PC-9 (cell line): ENCODE results near the gene RINL. TPM values are rescaled to one million over a fixed set of nuclear protein-coding genes. Genes with fewer than 3 reads are reported as not detected.

ENCODE experiments used
- BruUV-seq: library from RNA; stranded (reverse); fragments of 400-500 nt; replicated peaks from 2 replicates; lab custom pipeline; 2021; lab: Mats Ljungman, UMichigan
- CTCF ChIA-PET: fragments of 300-600 bp; sonication (Branson Sonifier 250); formaldehyde crosslinking; loops from one replicate; lab custom pipeline; 2022; ENCODE audit warnings: antibody characterized with exemption; lab: Charles Lee
- POLR2A ChIA-PET: fragments of 300-600 bp; sonication (Branson Sonifier 250); formaldehyde crosslinking; loops from one replicate; lab custom pipeline; 2022; ENCODE audit warnings: antibody characterized with exemption; ENCODE audit not compliant: unreplicated experiment; lab: Charles Lee
- DNase-seq, 2 experiments: peaks; one replicate each; pipeline versions ENCODE4 v3.0.0 to v3.0.0-alpha.2; 2015 to 2022; ENCODE audit warnings: mixed read lengths in 1 of 2
- H2AFZ ChIP-seq: fragments of 200-600 bp; sonication (generic); 2 replicates; pipeline ENCODE4 v1.8.1; 2017; ENCODE audit warnings: antibody characterized with exemption
- H3F3A ChIP-seq: fragments of 200-600 bp; sonication (generic); 2 replicates; pipeline ENCODE4 v1.8.1; 2017; ENCODE audit warnings: antibody characterized with exemption, mild to moderate bottlenecking, low read depth; ENCODE audit not compliant: insufficient read depth
- H3K27ac ChIP-seq: fragments of 200-600 bp; sonication (generic); 2 replicates; pipeline ENCODE4 v1.6.1; 2016; ENCODE audit warnings: mixed run types
- H3K27me3 ChIP-seq: fragments of 200-600 bp; sonication (generic); 2 replicates; pipeline ENCODE4 v1.6.1; 2016; ENCODE audit warnings: low read depth, mixed run types; ENCODE audit not compliant: insufficient read depth
- H3K36me3 ChIP-seq: fragments of 200-600 bp; sonication (generic); 2 replicates; pipeline ENCODE4 v1.6.1; 2016; ENCODE audit warnings: low read depth, mixed run types
- H3K4me1 ChIP-seq: fragments of 200-600 bp; sonication (generic); replicated peaks from 2 replicates; pipeline ENCODE4 v1.6.1; 2016; ENCODE audit warnings: mixed run types; ENCODE audit not compliant: insufficient read depth
- H3K4me2 ChIP-seq: fragments of 200-600 bp; sonication (generic); 2 replicates; pipeline ENCODE4 v1.6.1; 2017; ENCODE audit warnings: mixed run types
- H3K4me3 ChIP-seq: fragments of 200-600 bp; sonication (generic); 2 replicates; pipeline ENCODE4 v1.6.1; 2016; ENCODE audit warnings: mixed run types
- H3K79me2 ChIP-seq: fragments of 200-600 bp; sonication (generic); 2 replicates; pipeline ENCODE4 v1.6.1; 2017; ENCODE audit warnings: low read depth, mixed run types
- H3K9me2 ChIP-seq: fragments of 200-600 bp; sonication (generic); 2 replicates; pipeline ENCODE4 v1.8.1; 2017; ENCODE audit warnings: mild to moderate bottlenecking; ENCODE audit not compliant: insufficient read depth
- H3K9me3 ChIP-seq: fragments of 200-600 bp; sonication (generic); 2 replicates; pipeline ENCODE4 v1.8.1; 2016; ENCODE audit warnings: low read depth; ENCODE audit not compliant: insufficient read depth
- H4K20me1 ChIP-seq: fragments of 200-600 bp; sonication (generic); 2 replicates; pipeline ENCODE4 v1.8.1; 2017; ENCODE audit not compliant: insufficient read depth
- CTCF ChIP-seq: fragments of 200-600 bp; sonication (generic); conservative IDR thresholded peaks from 2 replicates; pipeline ENCODE4 v1.6.1; 2017; ENCODE audit warnings: mixed run types, antibody characterized with exemption, mild to moderate bottlenecking, moderate library complexity
- EZH2 ChIP-seq: fragments of 200-600 bp; sonication (generic); IDR thresholded peaks from 2 replicates; pipeline ENCODE4 v1.8.0; 2017; ENCODE audit warnings: antibody characterized with exemption, low read depth
- intact Hi-C: fragments of 100-400 bp; cut with micrococcal nuclease; formaldehyde crosslinking; loops from one replicate; pipeline ENCODE4 v1.10.0; 2022; ENCODE audit not compliant: unreplicated experiment
- total RNA-seq: library from RNA; stranded (reverse); gene quantifications from 2 replicates; pipeline ENCODE4 v1.2.3, GENCODE V29; 2021

Gene RINL
- total RNA-seq, 1 experiment from 2014 or later = 10.3 TPM

- no peak overlapping the region for H2AFZ ChIP-seq
- H3K9me2 ChIP-seq = no peaks in the 10 kb centered on the region
- BruUV-seq = no TSS peak
- no peak overlapping the region for H3K27ac ChIP-seq
- CTCF ChIA-PET = interaction anchor here (0.5 kb wide), 1 partner anchor 38 kb away, joined by 6 read pairs; no protein-coding TSS in a partner anchor
- POLR2A ChIA-PET = interaction anchor here (0.6 kb wide), 1 partner anchor 149 kb away, joined by 4 read pairs; no protein-coding TSS in a partner anchor
- no peaks in the 10 kb centered on the region for H3K9me3 ChIP-seq
- intact Hi-C loops = no loop called here
- no peaks in the 10 kb centered on the region; the same call in 1 of the 2 replicates for H3K36me3 ChIP-seq
- peaks cover 8% of the 10 kb centered on the region; the same call in 1 of the 2 replicates for H3K4me1 ChIP-seq
- H3K79me2 ChIP-seq = no peaks in the 10 kb centered on the region
- H3K27me3 ChIP-seq = no peaks in the 10 kb centered on the region
- H3K4me3 ChIP-seq = no peak overlapping the region
- TF ChIP-seq CTCF (no peak), EZH2 (no peak)
- peaks cover 4% of the 10 kb centered on the region; the same call in 1 of the 2 replicates for H3F3A ChIP-seq
- no peak for DNase-seq
- H3K4me2 ChIP-seq = no peak overlapping the region
- H4K20me1 ChIP-seq = no peaks in the 10 kb centered on the region
Measured at GRCh38 chr19:38819231-38819920, 58.7 kb downstream of the RINL start.

Other genes starting within 250 kb of the RINL start
- 1,066 and 1,233 TPM in 2 replicates for gene ACTN4, start 230.6 kb downstream of the RINL start, total RNA-seq
- 38.4 and 43.9 TPM in 2 replicates for gene CAPN12, start 133.8 kb downstream of the RINL start, total RNA-seq
- gene LGALS7, start 104.8 kb downstream of the RINL start, total RNA-seq = 1.7 and 2.1 TPM in 2 replicates
- gene LGALS7B, start 89.1 kb downstream of the RINL start, total RNA-seq = not detected in 2 replicates
- 1.0 and 2.2 TPM in 2 replicates for gene LGALS4, start 65.3 kb downstream of the RINL start, total RNA-seq
- 142 and 143 TPM in 2 replicates for gene ECH1, start 46.5 kb downstream of the RINL start, total RNA-seq
- gene HNRNPL, start 28.3 kb downstream of the RINL start, total RNA-seq = 368 and 443 TPM in 2 replicates
- 29.6 and 32.9 TPM in 2 replicates for gene SIRT2, start 21.3 kb upstream of the RINL start, total RNA-seq
- gene NFKBIB, start 21.7 kb upstream of the RINL start, total RNA-seq = 18.8 and 21.6 TPM in 2 replicates
- gene CCER2, start 33.9 kb upstream of the RINL start, total RNA-seq = 1.8 and 2.1 TPM in 2 replicates
- gene SARS2, start 52.5 kb upstream of the RINL start, total RNA-seq = 33.7 and 34.9 TPM in 2 replicates
- gene MRPS12, start 52.7 kb upstream of the RINL start, total RNA-seq = 77.6 and 84.8 TPM in 2 replicates
- gene FBXO17, start 97.5 kb upstream of the RINL start, total RNA-seq = 8.1 and 11.1 TPM in 2 replicates
- gene FBXO27, start 154.3 kb upstream of the RINL start, total RNA-seq = 48.5 and 88.9 TPM in 2 replicates
- 3.8 and 5.4 TPM in 2 replicates for gene ACP7, start 206.1 kb upstream of the RINL start, total RNA-seq
- gene PAK4, start 247.5 kb upstream of the RINL start, total RNA-seq = 77.8 and 90.2 TPM in 2 replicates